K562 (cell line): Measurements from ENCODE around the gene POLR3GL. TPM values are rescaled to one million over a fixed set of nuclear protein-coding genes. Genes with fewer than 3 reads are reported as not detected.

Experiments
- BHLHE40 ChIP-seq: IDR thresholded peaks from 2 replicates; pipeline ENCODE4 v1.6.1; 2011; ENCODE audit warnings: low read length, improper control_type of control experiment
- BRCA1 ChIP-seq, 2 experiments: fragments of 450-650 bp in 1 of 2; sonication (generic) in 1 of 2; formaldehyde crosslinking in 1 of 2; IDR thresholded peaks; 2 replicates each; pipeline versions ENCODE4 v1.5.0 to v1.6.1; 2017 to 2020; ENCODE audit warnings: mild to moderate bottlenecking in 1 of 2, missing genetic modification reagents in 1 of 2
- E2F3 ChIP-seq: fragments of 250-450 bp; sonication (Bioruptor Pico); IDR thresholded peaks from 2 replicates; pipeline ENCODE4 v1.4.0; 2020; ENCODE audit warnings: mild to moderate bottlenecking
- FOXK2 ChIP-seq, 2 experiments: fragments of 450-650 bp; IDR thresholded peaks in 1 of 2; conservative IDR thresholded peaks in 1 of 2; 2 replicates each; pipeline ENCODE4 v1.6.1; 2016; ENCODE audit warnings: low read depth in 2 of 2, mild to moderate bottlenecking in 1 of 2
- GTF2E2 ChIP-seq: fragments of 200-800 bp; sonication (Bioruptor generic); IDR thresholded peaks from 2 replicates; pipeline ENCODE4 v1.6.1; 2016; ENCODE audit warnings: missing genetic modification characterization, missing compliant biosample characterization
- KAT8 ChIP-seq: fragments of 450-650 bp; IDR thresholded peaks from 2 replicates; pipeline ENCODE4 v1.6.1; 2016; ENCODE audit warnings: low read depth, mild to moderate bottlenecking
- KHSRP ChIP-seq: fragments of 450-650 bp; IDR thresholded peaks from 2 replicates; pipeline ENCODE4 v1.6.1; 2017
- RBM39 ChIP-seq: fragments of 200-400 bp; formaldehyde crosslinking; optimal IDR thresholded peaks from 2 replicates; pipeline ENCODE3; 2018; ENCODE audit warnings: low read depth, low read length
- SAP30 ChIP-seq: fragments of 200-600 bp; sonication (generic); IDR thresholded peaks from 2 replicates; pipeline ENCODE4 v1.6.1; 2012; ENCODE audit warnings: borderline replicate concordance, low read depth, mild to moderate bottlenecking, moderate library complexity, low read length, control low read depth, inconsistent platforms; ENCODE audit not compliant: insufficient read depth, poor library complexity, severe bottlenecking
- TFAM ChIP-seq: fragments of 250-450 bp; sonication (Bioruptor Pico); conservative IDR thresholded peaks from 2 replicates; pipeline ENCODE4 v1.5.0; 2021; ENCODE audit warnings: mild to moderate bottlenecking, moderate library complexity
- U2AF1 ChIP-seq: fragments of 200-400 bp; formaldehyde crosslinking; optimal IDR thresholded peaks from 2 replicates; pipeline ENCODE3; 2017; ENCODE audit warnings: mild to moderate bottlenecking, low read depth, low read length, moderate library complexity
- ZNF175 ChIP-seq: fragments of 200-800 bp; sonication (Bioruptor generic); IDR thresholded peaks from 2 replicates; pipeline ENCODE4 v1.6.1; 2016; ENCODE audit warnings: low read depth, mild to moderate bottlenecking, missing genetic modification characterization, missing compliant biosample characterization
- ZNF586 ChIP-seq: fragments of 450-650 bp; formaldehyde crosslinking; conservative IDR thresholded peaks from 2 replicates; pipeline ENCODE4 v1.4.0; 2020; ENCODE audit warnings: mild to moderate bottlenecking, moderate library complexity
- ZNF696 ChIP-seq: fragments of 250-450 bp; sonication (Bioruptor Pico); conservative IDR thresholded peaks from 2 replicates; pipeline ENCODE4 v1.4.0; 2020; ENCODE audit warnings: mild to moderate bottlenecking, moderate library complexity
- ZSCAN29 ChIP-seq: fragments of 450-650 bp; IDR thresholded peaks from 2 replicates; pipeline ENCODE4 v1.6.1; 2017
- polyA plus RNA-seq, 8 experiments: library from polyadenylated mRNA; depleted of rRNA in 4 of 8; stranded (reverse) in 5 of 8; unstranded in 3 of 8; fragments of >200 nt; fragmentation: Nextera tagmentation in 2 of 8; fragmentation: Illumina TruSeq in 1 of 8; extraction: Ambion mirVana in 2 of 8; extraction: Trizol in 1 of 8; gene quantifications; 2 replicates each; pipeline versions ENCODE4 v1.2.1 to v1.2.3, GENCODE V29; 2011 to 2014; ENCODE audit warnings: inconsistent platforms in 1 of 8, missing spikeins in 1 of 8
- total RNA-seq, 7 experiments: library from RNA; depleted of rRNA in 6 of 7; stranded (reverse); fragments of >200 nt in 6 of 7; fragmentation: Illumina TruSeq in 2 of 7; extraction: Trizol in 2 of 7; gene quantifications; 2 replicates each; pipeline versions ENCODE4 v1.2.1 to v1.2.3, GENCODE V29; 2011 to 2021; ENCODE audit warnings: low replicate concordance in 1 of 7
- TF ChIP-seq, protein P1 (sequence below): fragments of 250-450 bp; sonication (Bioruptor Pico); IDR thresholded peaks from 2 replicates; pipeline ENCODE4 v1.8.0; 2022; ENCODE audit warnings: moderate library complexity, mild to moderate bottlenecking, inconsistent platforms
- TF ChIP-seq, protein P2 (sequence below): fragments of 450-650 bp; IDR thresholded peaks from 2 replicates; pipeline ENCODE4 v1.6.1; 2014; ENCODE audit warnings: low read depth, mild to moderate bottlenecking, moderate library complexity, borderline replicate concordance
- TF ChIP-seq, protein P3 (sequence below), 2 experiments: IDR thresholded peaks; 2 replicates each; pipeline ENCODE4 v1.6.1; 2012; ENCODE audit warnings: improper control_type of control experiment in 2 of 2, low read depth in 2 of 2, low read length in 2 of 2, borderline replicate concordance in 1 of 2
- TF ChIP-seq, protein P4 (sequence below): fragments of 450-650 bp; IDR thresholded peaks from 2 replicates; pipeline ENCODE4 v1.6.1; 2018; ENCODE audit not compliant: partially characterized antibody

The POLR3GL gene
- total and polyA plus RNA-seq, 9 of the 15 experiments (the other 6 are each of a cell fraction or from before 2014, with no cell fraction given): 14.6 to 48.4 (median 38.2) TPM

DNA sequence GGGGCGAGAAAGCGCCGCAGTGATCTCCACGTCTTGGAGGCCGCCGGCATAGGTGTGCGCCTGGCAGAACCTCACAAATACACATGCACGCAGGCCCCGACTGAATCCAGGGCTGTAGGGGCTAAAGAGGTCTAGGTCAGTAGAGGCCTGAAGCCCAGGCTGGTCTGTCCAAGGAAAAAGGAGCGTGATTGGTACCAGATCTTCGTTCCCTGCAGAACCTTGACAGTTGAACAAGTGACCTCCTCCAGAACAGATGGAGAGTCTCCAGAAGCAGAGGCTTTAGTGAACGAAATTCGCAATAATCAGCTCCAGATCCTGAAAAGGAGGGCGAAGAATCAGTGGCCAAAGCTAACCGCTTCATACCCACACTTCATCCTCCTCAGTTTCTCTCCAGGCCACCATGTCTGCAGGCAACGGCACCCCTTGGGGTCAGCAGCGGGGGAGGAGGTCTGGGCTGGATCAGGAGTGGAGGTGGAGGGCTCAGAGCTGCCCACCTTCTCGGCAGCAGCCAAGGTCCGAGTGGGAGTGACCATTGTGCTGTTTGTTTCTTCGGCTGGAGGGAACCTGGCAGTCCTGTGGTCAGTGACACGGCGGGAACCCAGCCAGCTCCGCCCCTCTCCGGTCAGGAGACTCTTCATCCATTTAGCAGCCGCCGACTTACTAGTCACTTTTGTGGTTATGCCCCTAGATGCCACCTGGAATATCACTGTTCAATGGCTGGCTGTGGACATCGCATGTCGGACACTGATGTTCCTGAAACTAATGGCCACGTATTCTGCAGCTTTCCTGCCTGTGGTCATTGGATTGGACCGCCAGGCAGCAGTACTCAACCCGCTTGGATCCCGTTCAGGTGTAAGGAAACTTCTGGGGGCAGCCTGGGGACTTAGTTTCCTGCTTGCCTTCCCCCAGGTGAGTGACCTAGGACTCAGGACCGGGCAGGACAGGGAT, 45.2 kb upstream of the POLR3GL start (continued):
- no peak for TF ChIP-seq E2F3
- TF ChIP-seq ZNF175: no peak
- no peak for TF ChIP-seq GTF2E2
- no peak for TF ChIP-seq U2AF1
- TF ChIP-seq, protein P1, sequence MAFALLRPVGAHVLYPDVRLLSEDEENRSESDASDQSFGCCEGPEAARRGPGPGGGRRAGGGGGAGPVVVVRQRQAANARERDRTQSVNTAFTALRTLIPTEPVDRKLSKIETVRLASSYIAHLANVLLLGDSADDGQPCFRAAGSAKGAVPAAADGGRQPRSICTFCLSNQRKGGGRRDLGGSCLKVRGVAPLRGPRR: no peak
- TF ChIP-seq TFAM (CRISPR knock-in tag): no peak
- TF ChIP-seq KHSRP: 0 out of 2 replicates have a peak, but pooled peaks have one; percentile 7
- TF ChIP-seq BHLHE40: 0 out of 2 replicates have a peak, but pooled peaks have one; percentile 36
- no peak for TF ChIP-seq SAP30
- no peak for TF ChIP-seq BRCA1 (IDR thresholded peaks at IDR 0.05)
- TF ChIP-seq BRCA1 (CRISPR knock-in tag; IDR thresholded peaks at IDR 0.05): 0 out of 2 replicates have a peak, but pooled peaks have one; percentile 76
- TF ChIP-seq, protein P2, sequence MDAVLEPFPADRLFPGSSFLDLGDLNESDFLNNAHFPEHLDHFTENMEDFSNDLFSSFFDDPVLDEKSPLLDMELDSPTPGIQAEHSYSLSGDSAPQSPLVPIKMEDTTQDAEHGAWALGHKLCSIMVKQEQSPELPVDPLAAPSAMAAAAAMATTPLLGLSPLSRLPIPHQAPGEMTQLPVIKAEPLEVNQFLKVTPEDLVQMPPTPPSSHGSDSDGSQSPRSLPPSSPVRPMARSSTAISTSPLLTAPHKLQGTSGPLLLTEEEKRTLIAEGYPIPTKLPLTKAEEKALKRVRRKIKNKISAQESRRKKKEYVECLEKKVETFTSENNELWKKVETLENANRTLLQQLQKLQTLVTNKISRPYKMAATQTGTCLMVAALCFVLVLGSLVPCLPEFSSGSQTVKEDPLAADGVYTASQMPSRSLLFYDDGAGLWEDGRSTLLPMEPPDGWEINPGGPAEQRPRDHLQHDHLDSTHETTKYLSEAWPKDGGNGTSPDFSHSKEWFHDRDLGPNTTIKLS: no peak
- no peak for TF ChIP-seq FOXK2 (conservative IDR thresholded peaks at IDR 0.05 in 1 of 2, IDR thresholded peaks at IDR 0.05 in 1 of 2; ENCODE audit: low read depth in 2 of 2)
- TF ChIP-seq, protein P3, sequence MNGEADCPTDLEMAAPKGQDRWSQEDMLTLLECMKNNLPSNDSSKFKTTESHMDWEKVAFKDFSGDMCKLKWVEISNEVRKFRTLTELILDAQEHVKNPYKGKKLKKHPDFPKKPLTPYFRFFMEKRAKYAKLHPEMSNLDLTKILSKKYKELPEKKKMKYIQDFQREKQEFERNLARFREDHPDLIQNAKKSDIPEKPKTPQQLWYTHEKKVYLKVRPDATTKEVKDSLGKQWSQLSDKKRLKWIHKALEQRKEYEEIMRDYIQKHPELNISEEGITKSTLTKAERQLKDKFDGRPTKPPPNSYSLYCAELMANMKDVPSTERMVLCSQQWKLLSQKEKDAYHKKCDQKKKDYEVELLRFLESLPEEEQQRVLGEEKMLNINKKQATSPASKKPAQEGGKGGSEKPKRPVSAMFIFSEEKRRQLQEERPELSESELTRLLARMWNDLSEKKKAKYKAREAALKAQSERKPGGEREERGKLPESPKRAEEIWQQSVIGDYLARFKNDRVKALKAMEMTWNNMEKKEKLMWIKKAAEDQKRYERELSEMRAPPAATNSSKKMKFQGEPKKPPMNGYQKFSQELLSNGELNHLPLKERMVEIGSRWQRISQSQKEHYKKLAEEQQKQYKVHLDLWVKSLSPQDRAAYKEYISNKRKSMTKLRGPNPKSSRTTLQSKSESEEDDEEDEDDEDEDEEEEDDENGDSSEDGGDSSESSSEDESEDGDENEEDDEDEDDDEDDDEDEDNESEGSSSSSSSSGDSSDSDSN (IDR thresholded peaks at IDR 0.05; ENCODE audit: borderline replicate concordance in 1 of 2, low read depth in 2 of 2, low read length in 2 of 2): no peak
- TF ChIP-seq KAT8: no peak
- no peak for TF ChIP-seq RBM39
- TF ChIP-seq ZSCAN29: no peak
- TF ChIP-seq, protein P4, sequence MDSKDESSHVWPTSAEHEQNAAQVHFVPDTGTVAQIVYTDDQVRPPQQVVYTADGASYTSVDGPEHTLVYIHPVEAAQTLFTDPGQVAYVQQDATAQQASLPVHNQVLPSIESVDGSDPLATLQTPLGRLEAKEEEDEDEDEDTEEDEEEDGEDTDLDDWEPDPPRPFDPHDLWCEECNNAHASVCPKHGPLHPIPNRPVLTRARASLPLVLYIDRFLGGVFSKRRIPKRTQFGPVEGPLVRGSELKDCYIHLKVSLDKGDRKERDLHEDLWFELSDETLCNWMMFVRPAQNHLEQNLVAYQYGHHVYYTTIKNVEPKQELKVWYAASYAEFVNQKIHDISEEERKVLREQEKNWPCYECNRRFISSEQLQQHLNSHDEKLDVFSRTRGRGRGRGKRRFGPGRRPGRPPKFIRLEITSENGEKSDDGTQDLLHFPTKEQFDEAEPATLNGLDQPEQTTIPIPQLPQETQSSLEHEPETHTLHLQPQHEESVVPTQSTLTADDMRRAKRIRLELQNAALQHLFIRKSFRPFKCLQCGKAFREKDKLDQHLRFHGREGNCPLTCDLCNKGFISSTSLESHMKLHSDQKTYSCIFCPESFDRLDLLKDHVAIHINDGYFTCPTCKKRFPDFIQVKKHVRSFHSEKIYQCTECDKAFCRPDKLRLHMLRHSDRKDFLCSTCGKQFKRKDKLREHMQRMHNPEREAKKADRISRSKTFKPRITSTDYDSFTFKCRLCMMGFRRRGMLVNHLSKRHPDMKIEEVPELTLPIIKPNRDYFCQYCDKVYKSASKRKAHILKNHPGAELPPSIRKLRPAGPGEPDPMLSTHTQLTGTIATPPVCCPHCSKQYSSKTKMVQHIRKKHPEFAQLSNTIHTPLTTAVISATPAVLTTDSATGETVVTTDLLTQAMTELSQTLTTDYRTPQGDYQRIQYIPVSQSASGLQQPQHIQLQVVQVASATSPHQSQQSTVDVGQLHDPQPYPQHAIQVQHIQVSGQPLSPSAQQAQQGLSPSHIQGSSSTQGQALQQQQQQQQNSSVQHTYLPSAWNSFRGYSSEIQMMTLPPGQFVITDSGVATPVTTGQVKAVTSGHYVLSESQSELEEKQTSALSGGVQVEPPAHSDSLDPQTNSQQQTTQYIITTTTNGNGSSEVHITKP: no peak
- TF ChIP-seq ZNF586 (CRISPR knock-in tag): no peak
- TF ChIP-seq ZNF696 (CRISPR knock-in tag): no peak
